ENCODE results near the gene LRRC8E.

LRRC8E gene

DNA sequence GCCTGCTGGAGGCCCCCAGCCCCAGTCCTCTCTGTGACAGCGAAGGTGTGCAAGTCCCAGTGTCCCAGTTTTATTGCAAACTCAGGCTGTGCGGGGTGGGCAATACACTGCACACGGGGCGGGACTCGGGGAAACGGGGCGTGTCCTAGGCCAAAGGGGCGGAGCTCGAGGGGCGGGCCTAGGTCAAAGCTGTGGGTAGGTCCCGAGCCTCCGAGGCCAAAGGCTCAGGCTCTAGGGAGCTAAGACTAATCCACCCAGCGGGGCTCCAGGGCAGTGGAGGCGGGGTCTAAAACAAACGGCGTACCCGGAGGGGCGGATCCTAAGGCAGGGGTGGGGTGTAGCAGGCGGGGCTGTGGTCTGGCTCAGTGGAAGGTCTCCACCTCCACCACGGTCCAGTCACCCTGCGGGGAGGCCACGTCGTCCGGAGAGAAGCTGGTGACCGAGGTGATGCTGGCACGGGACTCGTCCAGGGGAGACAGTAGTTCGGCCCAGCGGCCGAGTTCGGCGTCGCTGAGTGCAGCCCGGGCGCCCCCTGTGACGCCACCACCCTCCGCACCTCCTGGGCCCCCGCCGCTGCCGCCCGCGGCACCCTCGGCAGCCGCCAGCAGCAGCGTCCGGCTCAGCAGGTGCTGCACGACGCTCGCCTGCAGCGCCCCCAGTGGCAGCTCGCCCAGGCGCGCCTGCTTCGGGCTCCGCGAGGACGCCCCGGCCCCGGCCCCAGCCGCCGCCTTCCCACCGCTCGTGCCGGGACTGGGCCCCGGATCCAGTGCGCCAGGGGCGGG is 19.4 kb upstream of the LRRC8E start:
- DNase-seq: peak; percentile 87 to 88

DNA sequence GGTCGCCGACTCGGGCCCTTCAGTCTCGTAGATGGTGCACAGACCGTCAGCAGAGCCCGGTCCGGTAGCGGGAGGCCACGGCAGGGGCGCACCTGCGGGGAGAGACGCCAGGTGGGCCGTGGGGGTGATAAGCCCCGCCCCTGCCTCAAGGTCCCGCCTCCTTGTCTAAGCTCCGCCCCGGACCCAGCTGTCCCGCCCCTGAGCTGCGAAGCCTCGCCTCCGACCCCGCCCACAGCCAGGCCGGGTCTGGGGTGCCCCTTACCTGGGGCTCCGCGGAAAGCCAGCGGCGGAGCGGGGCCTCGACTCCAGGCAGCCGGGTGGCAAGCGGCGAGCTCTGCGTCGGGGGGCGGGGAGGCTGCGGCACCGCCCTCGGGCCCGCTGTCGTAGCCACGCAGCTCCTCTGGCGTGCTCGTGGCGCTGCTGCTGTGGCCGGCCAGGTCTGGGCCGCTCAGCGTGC is 18.8 kb upstream of the LRRC8E start:
- peak; percentile 76 to 87 for DNase-seq

DNA sequence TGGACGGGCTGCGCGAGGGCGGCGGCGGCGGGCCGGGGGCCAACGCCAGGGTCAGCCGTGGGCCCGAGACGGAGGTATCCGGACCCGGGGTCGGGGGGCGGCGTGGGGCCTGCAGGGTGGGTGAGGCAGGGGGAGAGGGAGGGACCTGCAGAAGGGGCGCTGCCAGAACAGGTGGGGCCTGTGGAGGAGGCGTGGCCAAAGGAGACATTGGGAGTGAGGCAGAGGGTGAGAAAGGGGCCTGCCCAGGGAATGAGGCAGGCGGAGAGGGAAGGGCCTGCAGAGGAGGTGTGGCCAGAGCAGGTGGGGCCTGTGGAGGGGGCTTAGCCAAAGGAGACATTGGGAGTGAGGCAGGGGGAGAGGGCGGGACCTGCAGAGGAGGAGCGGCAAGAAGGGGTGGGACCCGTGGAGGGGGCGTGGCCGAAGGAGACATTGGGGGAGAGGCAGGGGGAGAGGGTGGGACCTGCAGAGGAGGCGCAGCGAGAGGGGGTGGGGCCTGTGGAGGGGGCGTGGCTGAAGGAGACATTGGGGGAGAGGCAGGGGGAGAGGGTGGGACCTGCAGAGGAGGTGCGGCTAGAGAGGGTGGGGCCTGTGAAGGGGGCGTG is 18.3 kb upstream of the LRRC8E start:
- peak; percentile 65 to 70 for DNase-seq

DNA sequence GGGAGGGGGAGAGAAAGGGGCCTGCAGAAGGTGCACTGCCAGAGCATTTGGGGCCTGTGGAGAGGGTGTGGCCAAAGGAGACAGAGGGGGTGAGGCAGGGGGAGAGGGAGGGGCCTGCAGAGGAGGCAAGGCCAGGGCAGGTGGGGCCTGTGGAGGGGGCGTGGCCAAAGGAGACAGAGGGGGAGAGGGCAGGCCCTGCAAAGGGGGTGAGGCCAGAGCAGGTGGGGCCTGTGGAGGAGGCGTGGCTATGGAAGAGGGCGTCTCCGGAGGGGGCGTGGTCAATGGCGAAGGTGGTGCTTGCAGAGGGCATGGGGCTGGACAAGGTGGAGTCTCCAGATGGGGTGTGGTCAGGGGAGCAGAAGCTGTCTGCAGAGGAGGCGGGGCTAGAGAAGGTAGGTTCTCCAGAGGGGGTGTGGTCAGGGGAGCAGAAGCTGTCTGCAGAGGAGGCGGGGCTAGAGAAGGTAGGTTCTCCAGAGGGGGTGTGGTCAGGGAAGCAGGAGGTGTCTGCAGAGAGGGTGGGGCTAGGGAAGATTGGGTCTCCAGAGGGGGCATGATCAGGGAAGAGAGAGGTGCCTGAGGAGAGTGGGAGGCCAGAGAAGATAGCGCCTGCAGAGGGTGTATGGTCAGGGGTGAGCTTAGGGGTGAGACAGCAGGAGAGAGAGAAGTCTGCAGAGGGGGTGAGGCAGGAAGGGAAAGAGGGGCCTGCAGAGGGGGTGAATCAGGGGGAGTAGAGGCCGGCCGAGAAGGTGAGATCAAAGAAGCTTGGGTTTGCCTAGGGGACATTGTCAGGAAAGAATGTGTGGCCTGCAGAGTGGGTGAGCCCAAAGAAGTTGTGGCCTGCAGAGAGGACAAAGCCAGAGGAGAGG is 17.5 kb upstream of the LRRC8E start:
- peak; percentile 57 to 67 for DNase-seq

DNA sequence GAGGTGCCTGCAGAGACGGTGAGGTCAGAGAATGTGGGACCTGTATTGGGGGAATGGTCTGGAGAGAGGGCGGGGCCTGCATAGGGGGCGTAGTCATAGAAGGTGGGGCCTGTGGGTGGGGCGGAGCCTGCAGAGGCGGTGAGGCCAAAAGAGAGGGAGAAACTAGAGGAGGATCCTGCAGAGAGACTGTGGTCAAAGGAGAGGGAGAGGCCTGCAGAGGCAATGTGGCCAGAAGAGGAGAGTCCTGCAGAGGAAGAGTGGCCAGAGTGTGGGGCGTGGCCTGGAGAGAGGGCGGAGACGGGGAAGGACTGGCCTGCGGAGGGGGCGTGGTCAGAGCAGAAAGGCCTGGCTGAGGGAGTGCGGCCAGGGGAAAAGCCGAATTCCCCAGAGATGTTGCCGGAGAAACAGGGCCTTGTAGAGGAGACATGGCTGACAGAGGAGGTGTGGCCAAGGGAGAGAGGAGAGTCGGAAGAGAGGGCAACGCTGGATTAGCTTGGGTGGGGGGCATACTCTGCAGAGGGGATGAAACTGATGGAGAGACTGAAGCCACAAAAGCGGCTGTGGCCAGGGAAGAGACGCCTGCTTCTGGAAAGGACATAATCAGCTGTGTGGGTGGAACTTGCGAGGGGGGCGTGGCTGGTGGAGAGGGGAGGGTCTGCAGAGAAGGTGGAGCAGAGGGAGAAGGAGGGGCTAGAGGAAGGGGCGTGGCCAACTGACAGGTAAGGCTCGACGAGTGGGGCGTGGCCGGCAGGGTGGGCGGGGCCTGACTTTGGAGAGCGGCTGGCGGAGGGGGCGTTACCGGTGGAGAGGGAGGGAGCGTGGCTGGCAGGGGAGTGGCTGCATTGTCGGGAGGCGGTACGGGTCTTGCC is 16.6 kb upstream of the LRRC8E start:
- peak; percentile 89 to 90 for DNase-seq

DNA sequence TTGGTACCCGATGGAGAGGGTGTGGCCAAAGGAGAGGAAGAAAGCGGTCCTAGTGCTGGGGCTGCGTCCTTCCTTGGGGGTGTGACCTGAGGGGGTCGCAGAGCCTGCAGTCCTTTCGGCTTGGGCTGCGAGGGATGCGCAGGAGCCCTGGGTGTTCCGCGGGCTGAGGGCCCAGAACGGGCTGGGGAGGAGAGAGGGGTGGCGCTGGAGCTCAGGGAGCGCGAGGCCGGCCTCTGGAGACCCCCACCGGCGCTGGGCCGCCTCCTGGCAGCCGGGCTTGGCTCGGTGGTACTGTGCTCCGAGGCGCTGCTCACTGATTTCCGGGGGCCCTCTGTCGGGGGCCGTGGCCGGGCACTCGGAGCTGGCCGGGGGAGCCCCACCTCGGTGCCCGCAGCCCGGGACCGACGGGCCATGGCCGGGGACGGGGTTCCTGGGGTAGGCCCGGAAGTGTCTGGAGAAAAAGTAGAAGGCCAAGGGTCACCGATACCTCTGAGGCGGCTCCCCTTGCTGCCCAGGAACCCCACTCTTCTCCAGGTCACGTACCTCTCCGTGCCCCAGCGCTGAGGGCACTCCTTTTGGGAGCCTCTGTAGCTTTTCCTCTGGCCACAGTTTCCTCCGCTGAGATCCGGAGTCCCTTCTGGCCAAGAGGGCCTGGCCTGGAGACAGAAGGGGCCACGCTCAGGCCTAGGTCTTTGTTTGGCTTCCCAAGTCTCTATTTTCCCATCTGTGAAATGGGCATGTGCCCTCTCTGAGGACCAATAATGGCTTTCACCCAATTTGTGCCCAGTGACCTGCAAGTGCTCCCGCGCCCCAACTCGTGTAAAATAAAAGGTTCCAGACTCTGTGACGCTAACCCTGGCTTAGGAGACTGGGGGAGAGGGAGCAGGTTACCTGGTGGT is 15.8 kb upstream of the LRRC8E start:
- DNase-seq: no peak

DNA sequence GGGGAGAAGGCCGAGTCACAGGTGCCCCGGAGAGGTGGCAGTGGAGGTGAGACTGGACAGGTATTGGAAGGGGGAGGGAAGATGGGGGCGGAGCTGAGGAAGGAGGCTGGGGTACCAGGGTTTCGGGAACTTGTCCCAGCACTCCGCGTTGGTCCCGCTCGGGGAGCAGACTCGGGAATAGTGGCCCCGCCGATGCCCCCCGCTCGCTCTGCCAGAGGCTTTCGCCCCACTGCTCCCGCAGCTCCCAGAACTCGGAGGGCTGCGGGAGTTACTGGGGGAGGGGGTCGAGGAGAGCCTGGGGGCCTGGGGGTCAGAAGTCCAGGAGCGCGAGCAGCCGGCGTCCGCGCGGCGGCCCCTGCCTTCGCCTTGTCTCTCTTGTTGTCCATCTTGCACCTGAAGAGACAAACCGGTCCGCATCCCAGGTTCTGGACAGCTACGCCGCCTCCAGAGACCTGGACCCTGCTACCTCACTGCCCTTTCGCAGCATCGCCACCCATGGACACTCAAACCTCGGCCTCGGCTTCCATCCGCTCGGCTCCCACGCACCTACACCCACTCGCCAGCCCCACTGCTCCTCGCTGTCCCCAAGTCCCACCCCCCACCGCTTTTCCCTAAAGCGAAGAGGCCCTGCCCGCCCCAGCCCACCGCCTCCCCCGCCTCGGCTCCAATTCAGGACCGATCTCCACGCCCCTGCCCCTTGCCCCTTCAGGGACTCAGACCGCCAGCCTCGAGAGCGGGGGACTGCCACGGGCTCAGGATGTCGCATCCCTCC is 14.8 kb upstream of the LRRC8E start:
- no peak for DNase-seq

DNA sequence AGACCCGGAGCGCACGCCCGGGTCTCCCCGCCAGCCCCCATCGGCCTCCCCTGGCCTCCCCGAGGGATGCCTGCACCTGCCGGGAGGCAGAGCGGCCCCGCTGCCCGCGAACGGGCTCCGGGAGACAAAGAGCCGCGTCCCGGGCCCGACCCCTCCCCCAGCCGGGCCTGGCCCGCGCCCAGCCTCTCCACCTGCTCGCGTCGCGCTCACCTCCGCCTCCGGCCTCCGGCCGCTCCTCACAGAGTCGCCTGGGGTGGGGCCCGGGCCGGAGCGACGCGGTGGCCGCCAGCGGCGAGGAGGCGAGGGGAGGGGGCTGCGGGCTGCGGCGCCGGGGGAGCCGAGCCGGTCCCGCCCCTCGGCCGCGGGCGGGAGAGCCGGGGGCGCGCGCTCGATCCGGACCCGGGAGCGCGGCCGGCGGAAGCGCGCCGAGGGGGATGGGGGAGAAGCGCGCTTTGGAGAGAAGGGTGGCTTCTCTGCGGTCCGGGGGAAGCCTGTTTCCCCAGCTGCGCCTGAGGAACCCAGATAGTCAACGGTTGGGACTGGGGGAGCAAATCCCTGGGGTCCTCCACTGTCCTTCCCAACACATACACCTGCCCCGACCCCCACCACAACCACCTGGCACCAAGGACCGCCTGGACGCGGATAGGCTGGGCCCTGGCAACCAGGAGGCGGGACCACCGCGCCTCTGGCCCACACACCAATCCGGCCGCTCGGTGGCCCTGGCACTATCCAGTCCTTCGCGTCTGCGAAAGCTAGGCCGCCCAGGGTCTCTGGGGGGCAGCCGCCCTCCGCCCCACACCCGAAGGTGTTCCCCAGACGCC is 14.0 kb upstream of the LRRC8E start, which contains the start of gene PRR36:
Gene PRR36 (minus strand): TSS at position 315 of the 821 bp plus-strand sequence. CDS start 701 bp downstream, outside the sequence.
- DNase-seq: no peak

DNA sequence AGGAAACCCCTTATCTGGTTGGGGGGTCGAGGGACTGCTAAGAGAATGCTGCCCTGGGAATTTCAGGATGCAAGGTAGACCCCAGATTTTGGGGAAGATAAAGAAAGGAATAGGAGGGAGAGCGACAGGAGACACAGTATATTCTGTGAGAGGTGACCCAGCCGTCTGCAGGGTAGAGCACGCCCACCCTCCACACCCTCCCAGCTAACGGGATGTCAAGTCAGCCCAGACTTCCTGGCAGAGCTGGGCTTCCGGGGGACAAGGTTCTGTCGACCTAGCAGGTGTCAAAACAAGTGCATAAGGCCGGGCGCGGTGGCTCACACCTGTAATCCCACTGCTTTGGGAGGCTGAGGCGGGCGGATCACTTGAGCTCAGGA is 13.4 kb upstream of the LRRC8E start:
- no peak for DNase-seq

DNA sequence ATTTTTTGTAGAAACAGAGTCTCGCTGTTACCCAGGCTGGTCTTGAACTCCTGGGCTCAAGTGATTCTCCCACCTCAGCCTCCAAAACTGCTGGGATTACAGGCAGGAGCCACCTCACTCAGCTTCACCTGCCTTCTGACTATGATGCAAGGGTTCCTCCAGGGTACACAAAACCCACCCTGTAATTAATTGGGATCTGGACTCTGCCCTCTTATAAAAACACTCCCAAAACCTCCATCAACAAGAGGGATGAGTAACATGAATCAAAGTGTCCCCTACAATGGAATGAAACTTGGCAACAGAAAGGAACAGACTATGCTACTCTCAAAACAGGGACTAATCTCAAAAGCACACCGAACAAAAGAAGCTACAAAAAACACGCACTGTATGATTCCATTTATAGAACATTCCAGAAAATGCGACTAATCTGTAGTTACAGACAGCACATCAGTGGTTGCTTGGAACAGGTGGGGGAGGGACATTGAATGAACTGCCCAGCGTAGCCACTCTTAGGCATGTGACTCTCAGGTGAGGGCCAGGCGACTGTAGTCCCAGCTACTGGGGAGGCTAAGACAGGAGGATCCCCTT is 11.0 kb upstream of the LRRC8E start:
- no peak for DNase-seq

DNA sequence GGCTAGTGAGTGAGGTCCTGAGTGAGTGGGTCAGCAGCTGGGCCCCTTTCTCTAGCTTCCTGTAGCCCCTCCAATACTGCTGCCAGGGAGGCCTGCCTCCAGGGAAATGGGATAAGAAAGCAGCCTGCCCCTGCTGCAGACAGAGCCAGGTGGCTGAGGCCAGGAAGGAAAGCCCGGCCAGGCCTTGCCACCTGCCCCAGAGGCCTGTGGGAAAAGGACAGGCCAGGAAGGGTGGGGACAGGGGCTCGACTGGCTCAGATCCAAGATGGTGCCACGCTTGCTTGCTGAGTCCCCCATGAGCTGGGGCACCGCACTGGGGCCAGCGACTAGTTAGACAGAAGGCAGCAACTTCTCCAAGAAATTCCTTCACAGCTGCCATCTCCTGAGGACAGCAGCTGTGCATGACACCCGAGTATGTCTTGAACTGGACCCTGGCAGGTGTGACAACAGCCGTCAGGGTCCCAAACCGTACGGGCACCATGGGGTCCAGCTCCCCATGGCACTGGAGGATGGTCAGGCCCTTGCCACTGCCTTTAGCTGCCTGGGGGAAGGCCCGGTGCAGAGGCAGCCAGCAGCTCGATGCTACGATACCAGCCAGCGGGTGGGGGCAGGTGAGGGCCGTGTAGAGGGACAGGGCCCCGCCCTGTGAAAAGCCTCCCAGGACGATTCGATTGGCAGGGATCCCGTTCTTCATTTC is 9.1 kb upstream of the LRRC8E start:
- DNase-seq: no peak

DNA sequence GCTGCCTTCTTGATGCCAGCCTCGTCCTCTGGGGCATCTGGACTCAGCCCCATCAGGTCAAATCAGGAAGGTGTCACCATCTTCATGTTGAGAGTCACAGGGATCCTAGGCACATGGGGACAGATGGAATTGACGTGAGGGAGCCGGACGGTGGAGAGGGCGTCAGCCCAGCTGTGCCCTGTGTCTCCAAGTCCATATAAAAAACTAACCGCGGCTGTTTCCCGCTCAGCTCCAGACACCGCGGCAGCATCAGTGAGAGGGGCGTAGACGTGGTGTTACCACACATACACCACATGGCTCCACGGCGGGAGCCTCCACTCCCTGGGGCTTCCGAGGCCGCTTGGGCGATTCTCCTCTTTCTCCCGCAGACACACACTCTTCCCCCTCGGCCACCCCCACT is 8.5 kb upstream of the LRRC8E start:
- DNase-seq: no peak

DNA sequence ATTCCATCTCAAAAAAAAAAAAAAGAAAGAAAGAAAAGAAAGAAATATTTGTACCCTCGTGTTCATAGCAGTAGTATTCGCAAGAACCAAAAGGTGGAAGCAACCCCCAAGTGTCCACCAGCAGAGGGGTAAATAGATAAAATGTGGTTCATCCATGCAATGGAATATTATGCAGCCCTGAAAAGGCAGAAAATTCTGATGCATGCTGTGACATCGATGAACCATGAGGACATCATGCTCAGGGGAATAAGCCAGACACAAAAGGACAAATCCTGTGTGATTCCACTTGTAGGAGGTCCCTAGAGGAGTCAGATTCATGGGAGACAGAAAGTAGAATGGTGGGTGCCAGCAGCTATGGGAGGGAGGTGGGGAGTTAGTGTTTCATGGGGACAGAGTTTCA is 6.4 kb upstream of the LRRC8E start:
- no peak for DNase-seq

DNA sequence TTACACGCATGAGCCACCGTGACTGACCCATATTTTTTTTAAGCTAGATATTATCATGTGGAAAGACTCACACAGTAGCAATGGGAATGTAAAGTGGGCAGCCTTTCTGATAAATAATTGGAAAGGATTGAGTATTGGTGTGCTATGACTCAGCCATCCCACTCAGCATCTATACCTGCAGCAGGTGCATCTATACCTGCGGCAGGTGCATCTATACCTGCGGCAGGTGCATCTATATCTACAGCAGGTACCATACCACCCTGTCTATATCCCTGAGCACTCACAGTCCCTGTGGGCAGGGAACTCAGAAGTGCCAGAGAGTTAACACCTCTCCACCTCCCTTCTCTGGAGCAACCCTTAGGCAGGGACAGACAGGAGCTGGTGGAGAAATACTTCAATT is 5.2 kb upstream of the LRRC8E start:
- no peak for DNase-seq

DNA sequence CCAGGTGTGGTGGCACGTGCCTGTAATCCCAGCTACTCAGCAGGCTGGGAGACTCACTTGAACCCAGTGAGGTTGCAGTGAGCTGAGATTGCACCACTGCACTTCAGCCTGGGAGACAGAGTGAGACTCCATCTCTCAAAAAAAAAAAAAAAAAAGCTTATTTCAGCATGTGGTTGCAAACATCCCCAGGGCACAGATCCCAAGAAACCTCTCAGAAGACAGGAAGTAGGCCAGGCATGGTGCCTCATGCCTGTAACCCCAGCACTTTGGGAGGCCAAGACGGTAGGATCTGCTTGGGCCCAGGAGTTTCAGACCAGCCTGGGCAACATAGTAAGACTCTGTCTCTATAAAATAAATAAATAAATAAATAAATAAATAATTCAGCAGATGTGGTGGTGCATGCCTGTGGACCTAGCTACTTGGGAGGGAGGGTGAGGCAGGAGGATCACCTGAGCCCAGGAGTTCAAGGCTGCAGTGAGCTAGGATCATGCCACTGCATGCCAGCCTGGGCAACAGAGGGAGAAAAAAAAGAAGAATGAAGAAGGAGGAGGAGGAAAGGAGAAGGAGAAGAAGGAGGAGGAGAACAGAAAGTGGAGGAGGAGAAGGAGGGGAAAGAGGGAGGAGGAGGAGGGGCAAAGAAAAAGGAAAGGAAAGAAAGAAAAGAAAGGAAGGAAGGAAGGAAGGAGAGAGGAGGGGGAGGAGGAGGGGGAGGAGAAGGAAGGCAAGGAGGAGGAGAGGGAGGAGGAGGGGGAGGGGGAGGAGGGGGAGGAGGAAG is 4.3 kb upstream of the LRRC8E start:
- no peak for DNase-seq

DNA sequence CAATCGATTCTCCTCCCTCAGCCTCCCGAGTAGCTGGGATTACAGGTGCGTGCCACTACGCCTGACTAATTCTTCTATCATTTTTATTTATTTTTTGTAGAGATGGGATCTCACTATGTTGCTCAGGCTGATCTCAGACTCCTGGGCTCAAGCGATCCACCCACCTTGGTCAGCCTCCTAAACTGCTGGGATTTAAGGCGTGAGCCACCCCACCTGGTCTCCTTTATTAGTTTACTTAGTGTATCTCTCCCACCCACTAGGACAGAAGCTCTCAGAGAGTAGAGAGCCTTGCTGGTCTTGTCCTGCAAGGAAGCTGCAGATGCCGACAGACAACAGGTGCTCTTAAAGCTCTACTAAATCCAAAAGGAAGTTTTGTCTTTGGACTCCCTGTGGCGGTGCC is 2.5 kb upstream of the LRRC8E start:
- no peak for DNase-seq

DNA sequence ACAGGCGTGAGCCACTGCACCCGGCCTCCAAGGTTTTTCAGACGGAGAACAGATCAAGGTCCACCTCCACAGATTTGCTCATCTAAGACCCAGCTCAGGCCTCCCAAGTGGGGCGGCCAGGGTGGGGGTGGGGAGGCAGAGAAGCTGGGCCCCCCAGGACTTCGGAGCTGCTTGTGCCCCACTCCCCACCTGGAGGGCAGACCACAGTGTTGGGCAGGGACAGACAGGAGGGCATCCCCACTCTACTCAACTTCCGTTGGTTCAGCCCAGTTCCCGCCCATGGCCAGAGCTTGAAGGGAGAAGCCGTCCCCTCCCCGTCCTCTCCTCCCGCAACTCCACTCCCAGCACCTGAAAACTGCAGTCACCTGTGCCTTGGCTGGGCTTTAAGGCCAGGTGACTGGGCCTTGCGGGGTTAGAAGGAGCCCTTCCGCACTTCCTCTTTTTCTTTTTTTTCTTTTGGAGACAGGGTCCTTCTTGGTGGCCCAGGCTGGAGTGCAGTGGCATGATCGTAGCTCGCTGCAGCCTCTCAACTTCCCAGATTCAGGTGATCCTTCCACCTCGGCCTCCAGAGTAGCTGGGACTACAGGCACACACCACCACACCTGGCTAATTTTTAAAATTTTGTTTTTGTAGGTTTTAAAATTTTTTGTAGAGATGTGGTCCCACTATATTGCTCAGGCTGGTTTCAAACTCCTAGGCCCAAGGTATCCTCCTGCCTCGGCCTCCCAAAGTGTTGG is 734 bp upstream of the LRRC8E start:
- no peak for DNase-seq
